Measurements from ENCODE around the gene DISP3.
A peak's percentile ranks its signal among the peaks of the same experiment; 100 is the strongest.

DISP3 gene

DNA sequence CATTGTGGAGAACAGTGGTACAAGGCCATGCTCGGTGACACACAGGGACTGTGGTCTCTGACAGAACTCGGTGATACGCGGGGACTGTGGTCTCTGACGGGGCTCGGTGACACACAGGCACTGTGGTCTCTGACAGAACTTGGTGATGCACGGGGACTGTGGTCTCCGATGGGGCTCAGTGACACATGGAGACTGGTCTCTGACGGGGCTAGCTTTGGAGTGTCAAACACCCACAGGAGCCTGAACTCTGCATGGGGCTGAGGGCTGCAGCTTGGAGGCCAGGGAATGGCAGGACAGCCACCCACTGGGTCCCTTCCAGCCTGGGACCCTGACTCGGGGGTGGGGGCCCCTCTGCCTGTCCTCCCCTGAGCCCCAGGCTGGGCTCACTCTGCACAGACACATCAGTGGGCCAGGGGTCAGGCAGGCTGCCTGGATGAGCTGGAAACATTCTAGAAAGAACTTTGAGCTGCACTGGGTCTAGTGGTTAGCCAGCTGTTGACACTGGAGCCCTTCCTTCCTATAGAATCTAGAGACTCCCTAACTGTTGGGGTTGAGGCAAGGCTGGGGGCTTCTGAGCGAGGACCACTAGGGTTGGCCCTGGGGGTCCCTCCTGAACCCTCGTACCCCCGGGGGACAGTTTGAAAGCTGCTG is 49.8 kb downstream of the DISP3 start:
- DNase-seq: no peak

DNA sequence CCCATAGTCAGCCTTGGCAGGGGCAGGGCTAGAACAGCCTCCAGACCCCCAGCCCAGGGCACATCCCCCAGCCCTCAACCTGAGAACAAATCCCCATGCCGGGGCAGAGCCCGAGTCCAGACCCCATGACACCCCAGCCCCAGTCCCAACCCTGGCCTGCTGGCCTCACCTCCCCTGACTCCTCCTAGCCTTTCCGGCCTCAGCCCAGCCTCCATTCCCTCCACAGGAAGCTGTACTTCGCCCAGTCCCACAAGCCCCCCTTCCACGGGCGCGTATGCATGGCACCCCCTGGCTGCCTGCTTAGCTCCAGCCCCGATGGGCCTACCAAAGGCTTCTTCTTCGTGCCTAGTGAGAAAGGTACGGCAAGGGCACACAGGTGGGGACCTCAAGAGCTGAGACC is 50.4 kb downstream of the DISP3 start:
- no peak for DNase-seq

DNA sequence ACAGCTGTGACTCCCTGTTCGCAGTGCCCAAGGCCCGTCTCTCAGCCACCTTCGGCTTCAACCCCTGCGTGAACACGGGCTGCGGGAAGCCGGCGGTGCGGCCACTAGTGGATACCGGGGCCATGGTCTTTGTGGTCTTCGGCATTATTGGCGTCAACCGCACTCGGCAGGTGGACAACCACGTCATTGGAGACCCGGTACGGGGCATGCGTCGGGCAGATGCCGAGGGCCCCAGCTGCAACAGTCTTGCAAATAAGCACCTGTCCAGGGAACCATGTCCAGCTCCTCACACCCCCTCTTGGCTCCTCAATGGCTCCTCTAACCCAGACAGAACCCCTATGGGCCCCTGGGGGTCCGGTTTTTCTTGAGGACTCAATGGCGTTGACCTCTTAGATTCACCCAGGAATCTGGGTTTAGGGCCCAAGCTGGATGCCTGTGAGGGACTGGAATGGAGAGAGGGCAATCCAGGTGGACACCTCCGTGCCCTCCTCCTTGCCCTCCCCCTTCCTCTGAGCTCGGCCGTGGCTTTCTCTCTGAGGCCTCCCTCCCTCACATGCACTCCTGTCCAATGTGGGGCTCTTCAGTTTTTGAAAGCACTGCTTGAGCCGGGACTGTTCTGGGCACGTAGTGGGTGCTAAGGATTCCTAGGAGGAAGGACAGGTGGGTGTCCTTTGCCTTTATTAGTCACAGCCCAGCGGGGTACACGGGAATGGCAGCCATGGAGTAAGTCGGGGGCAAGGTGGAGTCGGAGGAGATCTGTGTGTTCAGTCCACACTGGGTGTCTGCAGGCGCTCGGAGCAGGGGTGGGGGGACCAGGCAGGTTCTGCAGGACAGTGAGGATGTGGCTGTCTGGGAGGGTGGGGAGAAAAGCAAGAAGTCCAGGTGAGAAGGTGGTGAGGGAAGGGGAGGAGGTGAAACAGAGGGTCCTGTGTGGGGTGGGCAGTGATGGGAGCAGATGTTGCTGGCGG is 51.1 kb downstream of the DISP3 start:
- no peak for DNase-seq

DNA sequence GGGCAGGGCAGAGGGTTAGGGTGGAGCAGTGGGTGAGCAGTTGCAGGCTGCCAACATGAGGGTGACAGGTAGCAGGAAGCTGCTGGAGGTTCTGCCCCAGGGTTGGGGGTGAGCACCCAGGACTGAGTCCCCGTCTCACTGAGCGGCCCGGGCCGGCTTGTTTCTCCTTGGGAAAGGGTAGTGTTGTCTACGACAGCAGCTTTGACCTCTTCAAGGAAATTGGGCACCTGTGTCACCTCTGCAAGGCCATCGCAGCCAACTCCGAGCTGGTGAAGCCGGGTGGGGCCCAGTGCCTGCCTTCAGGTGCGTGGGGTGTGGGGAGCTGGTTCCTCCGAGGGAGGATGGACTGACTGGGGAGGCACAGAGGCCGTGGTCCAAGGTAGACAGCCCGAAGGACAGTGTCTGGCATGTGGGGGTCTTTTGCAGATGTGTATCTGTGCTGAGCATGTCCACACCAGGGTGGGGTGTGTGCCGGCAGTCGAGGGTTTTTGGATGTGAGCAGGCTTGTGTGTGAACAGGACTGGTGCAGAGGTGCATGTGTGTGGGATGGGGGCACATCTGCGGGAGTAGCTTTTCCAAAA is 51.9 kb downstream of the DISP3 start:
- no peak for DNase-seq

DNA sequence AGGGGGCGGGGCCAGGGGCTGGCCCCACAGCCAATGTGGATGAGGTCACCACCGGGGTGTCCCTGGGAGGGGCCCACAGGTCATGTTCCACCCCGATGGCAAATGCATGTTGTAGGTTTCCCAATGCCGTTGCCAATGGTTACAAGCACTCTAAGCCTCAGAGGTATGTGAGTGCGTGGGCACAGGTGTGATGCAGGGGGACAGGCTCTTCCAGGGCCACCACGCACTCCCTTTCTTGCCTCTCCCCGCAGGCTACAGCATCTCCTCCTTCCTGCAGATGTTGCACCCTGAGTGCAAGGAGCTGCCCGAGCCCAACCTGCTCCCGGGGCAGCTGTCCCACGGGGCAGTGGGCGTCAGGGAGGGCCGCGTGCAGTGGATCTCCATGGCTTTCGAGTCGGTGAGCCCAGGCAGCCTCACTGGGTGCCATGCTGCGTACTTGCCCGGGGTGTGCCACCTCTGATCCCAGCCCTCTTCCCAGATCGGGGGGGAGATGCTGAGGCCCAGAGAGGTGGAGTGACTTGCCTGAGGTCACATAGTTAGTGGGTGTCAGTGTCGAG is 52.4 kb downstream of the DISP3 start:
- peak in 2 of 51 donors; percentile 14 to 57 for DNase-seq

DNA sequence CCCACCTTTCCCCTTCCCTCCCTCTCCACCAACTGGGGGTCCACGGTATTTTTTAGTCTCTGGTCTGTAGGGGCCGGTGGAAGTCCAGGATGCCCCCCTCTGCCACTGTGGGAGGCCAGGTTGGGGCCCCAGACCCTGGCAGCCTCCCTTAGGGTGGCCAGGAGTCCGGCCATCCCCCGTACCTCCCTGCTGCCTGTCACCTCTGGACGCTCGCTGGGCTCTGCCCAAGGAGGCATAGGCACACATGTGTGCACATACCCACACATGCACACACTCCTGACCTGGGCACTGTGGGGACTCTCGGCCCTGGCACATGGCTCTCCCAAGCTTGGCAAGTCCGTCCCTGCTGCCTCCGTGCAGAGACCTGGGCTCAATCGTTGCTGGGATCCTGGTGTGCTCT is 53.0 kb downstream of the DISP3 start:
- no peak for DNase-seq

DNA sequence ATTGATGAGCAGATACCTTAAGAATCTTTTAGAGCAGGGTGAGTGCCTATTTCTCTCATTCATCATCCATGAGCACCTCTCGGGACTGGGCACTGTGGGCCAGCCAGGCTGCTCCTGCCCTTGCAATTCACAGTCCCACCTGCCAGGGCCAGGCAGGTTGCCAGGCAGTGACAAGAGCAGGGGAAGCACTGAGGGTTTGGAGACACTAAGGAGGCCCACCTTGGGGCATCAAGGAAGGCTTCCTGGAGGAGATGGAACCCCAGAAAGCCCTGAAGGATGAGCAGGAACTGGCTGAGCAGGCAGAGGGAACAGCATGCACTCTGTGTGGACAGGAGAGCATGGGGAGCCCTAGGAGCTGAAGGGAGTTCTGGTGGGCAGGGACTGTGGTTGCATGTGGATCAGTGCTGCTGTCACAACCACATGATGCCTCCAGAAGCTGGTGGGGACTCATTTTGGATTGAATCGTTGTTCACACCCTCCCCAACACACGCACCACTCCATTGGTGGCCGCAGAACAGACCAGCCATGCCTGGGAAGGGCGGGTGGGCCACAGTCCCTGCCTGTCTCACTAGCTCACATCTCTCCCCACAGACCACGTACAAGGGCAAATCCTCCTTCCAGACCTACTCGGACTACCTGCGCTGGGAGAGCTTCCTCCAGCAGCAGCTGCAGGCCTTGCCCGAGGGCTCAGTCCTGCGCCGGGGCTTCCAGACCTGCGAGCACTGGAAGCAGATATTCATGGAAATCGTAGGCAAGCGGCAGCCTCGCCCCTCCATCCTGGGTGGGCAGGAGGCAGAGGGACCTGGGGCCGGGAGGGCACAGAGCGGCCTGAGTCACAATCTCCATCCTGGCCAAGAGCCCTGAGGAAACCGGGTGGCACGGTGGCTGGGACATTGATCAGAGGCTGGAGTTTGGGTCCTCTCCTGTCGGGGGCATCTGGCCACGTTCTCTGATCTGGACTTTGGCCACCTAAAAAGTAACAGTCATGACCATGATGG is 55.1 kb downstream of the DISP3 start:
- DNase-seq: no peak

DNA sequence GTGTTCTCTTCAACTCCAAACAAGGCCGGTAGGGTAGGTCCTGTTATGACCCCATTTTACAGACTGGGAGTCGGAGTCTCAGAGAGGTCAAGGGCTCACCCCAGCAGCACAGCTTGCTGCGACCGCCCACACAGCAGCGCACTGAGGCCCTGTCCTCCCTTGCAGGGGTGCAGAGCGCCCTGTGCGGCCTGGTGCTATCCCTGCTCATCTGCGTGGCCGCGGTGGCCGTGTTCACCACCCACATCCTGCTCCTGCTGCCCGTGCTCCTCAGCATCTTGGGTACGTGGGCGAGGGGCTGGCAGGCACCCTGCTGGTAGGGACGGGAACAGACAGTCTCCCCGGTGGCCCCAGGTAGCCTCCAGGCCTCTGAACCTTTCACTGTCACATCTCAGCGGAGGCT is 55.9 kb downstream of the DISP3 start:
- no peak for DNase-seq

DNA sequence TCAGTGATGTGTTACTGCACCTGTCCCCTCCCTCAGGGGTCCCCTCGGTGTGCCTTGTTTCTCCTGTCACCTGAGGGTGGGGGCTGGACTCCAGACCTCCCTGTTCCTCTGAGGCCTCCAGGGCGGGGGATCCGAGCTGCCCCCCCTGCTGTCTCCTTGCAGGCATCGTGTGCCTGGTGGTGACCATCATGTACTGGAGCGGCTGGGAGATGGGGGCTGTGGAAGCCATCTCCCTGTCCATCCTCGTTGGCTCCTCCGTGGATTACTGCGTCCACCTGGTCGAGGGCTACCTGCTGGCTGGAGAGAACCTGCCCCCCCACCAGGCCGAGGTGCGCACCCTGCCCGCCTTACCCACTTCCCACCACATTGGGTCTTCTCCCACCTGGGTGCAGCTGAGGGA is 56.4 kb downstream of the DISP3 start:
- no peak for DNase-seq

DNA sequence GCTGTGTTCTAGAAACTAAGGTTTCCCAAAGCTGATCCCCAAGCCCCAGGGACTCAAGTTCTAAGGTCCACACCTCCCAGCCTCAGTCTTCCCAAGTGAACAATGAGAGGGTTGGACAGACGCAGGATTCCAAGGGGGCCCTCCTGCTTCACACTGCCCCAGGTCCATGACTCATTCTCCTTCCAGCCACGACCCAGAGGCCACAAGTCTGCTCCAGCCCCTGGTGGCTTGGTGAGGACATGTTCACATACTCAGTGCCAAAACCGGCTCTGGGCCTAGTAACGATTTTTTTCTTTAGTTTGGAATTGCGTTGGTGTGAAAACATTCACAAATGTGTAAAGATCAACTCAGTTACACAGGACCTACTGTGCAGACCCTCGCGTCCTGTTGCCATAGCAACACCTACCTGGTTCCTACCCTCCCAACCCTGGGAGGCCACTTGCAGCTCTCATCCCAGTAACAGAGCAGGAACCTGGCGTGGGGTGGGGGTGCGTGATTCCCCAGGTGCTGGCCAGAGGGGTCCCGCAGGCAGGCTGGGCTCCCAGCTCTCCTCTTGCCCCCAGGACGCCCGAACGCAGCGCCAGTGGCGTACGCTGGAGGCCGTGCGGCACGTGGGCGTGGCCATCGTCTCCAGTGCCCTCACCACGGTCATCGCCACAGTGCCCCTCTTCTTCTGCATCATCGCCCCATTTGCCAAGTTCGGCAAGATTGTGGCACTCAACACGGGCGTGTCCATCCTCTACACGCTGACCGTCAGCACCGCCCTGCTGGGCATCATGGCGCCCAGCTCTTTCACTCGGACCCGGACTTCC is 57.0 kb downstream of the DISP3 start:
- no peak for DNase-seq

DNA sequence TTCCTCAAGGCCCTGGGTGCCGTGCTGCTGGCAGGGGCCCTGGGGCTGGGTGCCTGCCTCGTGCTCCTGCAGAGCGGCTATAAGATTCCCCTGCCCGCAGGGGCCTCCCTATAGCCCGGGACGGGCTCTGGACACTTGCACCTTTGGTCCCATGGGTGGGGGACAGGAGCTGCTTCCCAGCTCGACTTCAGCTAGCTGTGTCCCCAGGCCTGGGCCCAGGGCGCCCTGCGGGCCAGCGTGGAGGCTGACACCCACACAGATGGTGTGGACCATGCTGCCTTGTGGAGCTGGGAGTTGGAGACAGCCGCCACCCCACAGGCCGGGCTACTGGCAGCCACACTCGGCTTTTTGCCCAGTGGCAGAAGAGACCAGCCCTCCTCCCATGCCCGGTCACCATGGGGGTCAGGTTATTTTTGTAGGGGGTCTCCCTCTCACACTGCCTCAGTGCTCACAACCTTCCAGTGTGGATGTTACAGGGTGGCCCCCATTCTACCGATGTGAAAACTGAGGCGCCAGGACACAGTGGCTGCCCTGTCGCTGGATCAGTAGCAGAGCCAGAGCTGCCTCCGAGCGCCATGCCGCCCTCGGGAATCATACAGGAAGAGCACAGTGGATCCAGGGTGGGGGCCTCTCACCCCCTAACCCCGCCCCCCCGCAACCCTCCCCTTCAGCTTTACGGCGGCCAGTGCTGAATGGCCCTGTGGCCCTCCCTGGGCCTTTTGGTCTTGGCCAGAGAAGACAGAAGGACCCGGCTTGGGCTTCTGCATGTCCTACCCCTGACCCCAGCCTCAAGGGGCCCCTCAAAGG is 57.8 kb downstream of the DISP3 start:
- no peak for DNase-seq

DNA sequence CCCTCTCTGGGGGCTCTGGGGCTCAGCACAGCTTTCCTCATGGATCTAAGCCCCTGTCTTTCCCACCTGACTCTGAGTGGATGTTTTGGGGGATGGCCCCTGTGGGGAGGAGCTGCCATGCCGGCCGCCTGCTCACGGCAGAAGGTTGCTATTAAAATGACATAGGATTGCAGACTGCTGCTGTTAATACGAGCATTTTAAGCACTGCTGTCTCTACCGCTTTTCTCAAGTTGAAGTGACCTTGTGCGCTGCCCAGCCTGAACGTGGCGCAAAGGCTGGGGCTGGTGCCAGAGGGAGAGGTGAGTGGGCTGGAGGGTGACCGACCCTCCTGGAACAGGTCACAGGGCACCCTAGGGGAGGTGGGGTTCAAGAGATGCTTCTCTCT is 58.4 kb downstream of the DISP3 start:
- no peak for DNase-seq

DNA sequence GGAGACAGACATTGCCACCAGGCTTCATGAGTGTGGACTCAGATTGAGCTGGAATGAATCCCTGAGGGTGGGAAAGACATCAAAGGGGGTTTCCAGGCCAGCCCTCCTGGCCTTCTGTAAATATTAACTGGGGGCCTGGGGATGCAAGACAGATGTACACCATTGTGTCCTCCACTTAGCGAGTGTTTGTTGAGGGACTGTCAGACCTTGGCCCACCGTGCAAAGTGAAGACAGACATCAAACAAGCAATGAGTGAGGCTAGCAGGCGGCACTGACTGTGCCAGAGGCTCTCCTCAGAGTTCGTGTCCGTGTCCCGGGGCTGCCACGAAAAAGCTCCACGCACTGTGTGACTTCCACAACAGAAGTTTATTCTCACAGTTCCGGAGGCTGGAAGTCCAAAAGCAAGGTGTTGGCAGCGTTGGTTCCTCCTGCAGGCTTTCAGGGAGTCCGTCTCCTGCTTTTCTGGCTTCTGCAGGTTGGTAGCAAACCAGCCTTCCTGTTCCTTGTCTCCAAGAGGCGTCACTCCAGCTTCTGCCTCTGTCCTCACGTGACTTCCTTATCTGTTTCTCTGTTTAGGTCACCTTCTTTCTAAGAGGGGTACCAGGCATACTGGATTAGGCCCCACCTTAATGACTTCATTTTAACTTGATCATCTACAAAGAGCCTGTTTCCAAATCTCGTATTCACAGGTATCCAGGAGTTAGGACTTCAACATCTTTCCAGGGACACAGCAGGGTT is 59.1 kb downstream of the DISP3 start:
- no peak for DNase-seq

DNA sequence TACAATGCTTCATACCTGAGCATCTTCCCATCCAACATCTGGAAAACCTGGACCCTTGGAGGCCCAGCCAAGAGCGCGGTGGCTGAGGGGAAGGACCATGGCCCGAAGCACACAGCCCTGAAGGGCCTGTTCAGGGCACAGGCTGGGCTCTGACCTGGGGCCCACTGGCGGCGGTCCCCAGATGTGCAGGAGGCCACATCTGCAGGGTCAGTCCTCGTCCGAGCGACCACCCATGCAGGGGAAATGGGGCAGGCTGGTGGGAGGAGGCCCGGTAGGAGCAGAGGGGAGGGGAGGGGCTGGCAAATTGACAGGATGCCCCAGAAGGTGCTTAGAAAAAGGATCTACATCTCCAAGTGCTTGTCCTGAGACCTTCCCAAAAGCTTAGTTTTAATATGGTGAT is 59.9 kb downstream of the DISP3 start:
- no peak for DNase-seq

DNA sequence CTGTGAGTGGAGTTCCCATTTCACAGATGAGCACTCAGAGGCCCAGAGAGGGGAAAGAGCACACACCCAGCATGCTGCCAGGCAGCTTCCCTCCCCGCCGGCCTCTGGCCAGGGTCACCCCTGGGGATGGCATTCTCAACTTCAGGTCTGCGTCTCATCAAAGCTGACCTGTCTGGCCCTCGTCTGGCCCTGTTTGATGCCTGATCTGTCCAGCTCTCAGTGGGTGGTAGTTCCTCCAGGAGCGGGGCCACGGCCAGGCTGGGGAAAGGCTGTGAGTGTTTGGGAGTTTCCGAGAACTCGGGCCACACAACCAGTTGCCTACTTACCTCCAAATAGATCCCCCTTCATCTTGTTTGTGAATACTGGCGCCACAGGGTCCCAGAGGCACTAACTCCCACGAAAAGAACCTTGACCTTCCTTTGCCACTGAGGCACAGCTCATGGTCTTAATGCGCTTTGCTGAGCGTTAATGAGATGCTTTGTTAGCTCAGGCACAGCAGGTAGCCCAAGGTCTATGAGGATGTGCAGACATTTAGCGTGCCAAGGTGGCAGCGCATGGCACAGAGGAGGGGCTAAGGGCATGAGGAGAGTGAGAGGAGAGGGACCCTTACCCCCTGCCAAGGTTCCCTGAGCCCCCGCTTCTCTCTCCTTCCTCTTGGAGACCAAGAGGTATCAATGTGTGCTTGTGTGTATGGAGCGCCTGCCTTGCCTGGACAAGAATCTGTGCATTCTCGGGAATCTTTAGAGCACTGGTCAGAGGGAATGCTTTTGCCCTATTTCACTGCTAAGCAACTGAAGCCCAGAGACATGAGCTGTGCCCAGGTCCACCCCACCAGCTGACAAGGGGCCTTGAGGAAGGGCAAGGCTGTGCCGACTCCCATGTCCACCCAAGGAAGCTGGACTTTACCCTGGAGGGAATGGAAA is 61.2 kb downstream of the DISP3 start:
- DNase-seq: no peak

DNA sequence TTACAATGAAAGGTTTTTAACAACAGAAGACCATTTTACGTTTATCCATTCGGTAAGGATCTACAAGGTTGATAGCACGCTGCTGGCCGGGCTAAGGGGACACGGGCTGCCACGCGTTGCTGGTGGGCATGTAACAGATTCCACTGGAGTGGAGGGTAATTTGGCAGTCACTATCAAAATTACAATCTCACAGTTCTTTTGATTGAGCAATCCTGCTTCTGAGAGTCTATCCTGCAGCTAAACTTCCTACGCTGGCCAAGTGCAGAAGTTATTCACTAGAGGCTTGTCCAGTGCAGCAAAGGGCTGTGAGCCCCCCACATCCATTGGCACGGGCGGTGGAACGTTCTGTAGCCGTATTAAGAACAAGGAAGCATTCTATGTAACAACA is 61.8 kb downstream of the DISP3 start:
- no peak for DNase-seq

DNA sequence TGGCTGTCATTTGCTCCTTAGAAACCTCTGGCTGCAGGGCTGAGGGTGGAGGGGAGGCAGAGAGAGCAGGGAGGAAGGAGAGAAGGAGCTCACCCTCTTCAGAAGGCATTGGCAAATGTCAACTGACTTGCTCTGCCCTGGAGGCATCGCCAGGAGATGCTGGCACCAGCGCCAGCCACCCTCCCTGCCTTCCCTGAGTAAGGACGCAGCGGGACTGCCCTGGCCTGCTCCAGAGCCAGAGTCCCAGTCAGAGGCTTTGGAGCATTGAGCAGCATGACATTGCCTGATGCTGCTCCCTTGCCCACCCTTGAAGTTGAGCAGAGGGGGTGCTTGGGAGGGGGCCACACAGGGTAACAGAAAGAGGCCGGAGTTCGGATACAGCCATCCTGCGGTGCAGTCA is 62.3 kb downstream of the DISP3 start:
- DNase-seq: no peak
